OCI-LY1 (cell line): ENCODE data around the gene ITM2B.

Experiments
- CTCF ChIP-seq: fragments of 200-600 bp; sonication (generic), shearing (Covaris generic); IDR thresholded peaks from 2 replicates; pipeline ENCODE4 v1.5.1; 2017; ENCODE audit warnings: mild to moderate bottlenecking, antibody characterized with exemption, low read length, moderate library complexity, mixed read lengths
- EZH2 ChIP-seq: fragments of 200-600 bp; sonication (generic), shearing (Covaris generic); IDR thresholded peaks from 2 replicates; pipeline ENCODE4 v1.8.0; 2017; ENCODE audit warnings: borderline replicate concordance, mixed run types, mild to moderate bottlenecking, antibody characterized with exemption, low read length, moderate library complexity, mixed read lengths

- TF ChIP-seq CTCF = no peak
- no peak for TF ChIP-seq EZH2
Observed at GRCh38 chr13:48220981-48221685, 11.9 kb upstream of the ITM2B start.
